Globus pallidus (tissue), 1 donor: Measurements from ENCODE around the gene IFIT2.
"Not testable (repeated sequence)": the region's sequence is repeated elsewhere in the genome, so short reads cannot be mapped to it uniquely, and the experiment has no call there.

Experiments
- DNase-seq: peaks from one replicate; pipeline ENCODE4 v3.0.0-alpha.2; 2015; ENCODE audit warnings: low spot score

IFIT2 gene

DNA sequence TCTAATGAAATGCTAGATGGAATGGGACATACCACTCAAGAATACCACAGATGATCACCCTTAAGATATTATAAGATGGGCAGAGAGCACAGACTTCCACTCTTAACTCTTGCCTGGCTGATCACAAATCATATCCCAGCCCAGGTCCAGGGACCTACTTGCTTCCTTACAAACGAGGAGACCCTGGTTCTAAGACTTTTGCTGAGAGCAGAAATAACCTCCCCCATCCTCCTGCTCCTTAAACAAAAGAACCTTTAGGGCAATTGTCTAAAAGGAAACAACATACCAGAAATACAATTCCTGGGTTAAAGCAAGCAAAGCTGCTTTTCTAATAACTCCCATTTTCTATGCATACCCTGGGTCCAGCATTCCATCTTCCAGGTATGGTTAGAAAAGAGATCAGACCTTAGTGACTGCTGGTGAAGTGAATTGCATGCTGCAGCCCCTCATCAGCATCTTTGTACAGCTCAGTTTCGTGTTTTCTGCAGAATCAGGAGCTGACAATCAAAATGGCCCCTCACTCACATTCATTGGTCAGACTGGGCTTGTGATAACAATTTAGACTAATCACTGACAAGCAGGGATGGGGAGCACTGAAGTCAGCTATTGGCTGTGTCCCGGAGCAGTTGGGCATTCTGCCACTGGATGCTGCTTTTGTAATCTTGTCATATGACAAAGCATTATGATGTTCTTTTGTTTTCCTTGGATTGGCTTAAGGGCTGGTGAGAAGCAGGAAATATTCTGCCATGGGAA lies 40.5 kb downstream of the IFIT2 start:
- DNase-seq, result peak; percentile 97

- DNase-seq, result peak; percentile 48
These were observed 41.4 kb downstream of the IFIT2 start for GRCh38 chr10:89343089-89343767.

GRCh38 chr10:89344156-89344555 lies 42.3 kb downstream of the IFIT2 start:
- DNase-seq, result no peak

DNA sequence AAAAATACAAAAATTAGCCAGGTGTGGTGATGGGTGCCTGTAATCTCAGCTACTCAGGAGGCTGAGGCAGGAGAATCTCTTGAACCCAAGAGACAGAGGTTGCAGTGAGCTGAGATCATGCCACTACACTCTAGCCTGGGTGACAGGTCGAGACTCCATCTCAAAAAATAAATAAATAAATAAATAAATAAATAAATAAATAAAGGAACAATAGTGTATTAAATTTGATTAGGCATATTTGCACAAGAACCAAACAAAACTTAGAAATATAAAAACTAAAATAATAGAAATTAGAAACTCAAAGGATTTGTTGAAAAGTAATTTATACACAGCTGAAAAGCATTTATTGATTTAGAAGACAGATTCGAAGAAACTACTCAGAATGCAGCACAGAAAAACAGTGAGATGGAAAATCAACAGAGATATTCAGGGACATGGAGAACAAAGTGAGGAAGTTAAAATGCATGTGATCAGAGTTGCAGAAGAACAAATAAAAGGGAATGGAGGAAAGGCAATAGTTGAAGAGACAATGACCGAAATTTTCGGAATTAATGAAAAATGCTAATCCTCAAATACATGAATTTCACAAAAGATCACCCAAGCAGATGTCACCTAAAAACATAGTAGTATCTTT lies 43.6 kb downstream of the IFIT2 start:
- DNase-seq, result no peak

DNA sequence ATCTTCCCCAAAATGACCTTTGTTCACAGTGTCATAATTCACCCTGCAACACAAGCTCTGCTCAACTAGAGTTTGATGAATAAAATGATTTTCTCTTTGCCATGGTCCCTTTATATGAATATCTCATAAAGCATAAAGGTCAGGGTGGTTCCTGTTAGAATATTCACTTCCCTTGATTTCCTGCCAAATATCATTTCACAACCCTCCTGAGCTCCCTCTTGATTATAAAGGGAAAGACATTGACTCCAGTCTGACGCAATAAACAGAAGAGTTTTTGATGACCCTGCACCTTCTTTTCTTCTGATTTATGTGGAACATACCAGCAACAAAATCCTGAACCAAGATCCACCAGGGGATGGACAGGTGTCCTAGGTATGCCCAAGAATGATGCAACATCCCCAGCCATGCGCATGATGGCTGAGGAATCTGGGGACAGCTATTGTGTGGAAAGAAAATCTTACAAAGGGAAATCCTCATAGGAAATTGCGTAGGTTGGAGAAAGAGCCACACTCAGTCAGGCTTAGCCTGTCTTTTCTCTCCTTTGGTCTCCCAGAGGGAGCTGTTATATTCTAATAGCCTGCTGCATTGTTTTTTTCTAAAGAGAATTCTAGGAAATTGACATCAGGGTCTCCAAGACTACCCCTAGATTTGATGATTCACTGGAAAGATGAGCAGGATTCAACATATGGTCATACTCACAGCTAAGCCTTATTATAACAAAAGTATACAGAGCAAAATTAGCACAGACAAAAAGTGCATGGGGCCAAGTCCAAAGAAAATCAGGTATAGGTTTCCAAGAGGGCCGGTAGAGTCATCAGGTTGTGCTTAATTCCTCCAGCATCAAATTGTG lies 44.8 kb downstream of the IFIT2 start:
- no peak for DNase-seq

DNA sequence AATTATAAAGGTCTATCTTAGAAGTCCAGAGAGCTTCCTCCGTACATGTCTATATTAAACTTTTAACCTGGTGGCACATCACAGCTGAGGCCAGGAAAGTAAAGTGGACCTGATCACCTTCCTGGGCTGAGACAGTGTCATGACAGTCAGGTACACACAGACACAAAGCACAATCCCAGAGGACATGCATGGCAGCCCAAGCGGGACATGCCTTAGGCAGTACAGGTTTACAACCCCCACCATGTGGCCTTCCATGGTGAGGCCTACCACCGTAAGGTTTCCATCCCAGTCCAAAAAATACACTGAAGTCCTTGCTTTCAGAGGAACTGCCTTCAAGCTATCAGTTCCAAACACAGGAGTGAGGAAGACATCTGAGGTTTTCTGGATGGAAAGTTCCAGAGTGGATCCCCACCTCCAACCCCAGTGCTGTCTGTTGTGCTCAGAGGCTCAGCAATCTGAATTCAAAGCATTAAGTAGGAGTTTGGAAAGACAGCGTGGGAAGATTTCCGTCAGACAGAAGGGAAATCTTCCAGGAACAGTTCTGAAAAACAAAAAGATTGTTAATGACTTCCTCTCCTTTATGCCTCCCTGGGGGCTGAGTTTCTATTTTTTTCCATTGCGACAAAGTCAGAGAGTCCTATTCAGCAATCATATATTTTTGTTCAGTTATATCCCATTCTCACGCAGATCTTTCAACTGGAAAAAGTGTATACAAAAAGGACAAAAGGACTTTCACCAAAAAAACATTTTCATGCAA lies 46.0 kb downstream of the IFIT2 start:
- DNase-seq, result no peak

DNA sequence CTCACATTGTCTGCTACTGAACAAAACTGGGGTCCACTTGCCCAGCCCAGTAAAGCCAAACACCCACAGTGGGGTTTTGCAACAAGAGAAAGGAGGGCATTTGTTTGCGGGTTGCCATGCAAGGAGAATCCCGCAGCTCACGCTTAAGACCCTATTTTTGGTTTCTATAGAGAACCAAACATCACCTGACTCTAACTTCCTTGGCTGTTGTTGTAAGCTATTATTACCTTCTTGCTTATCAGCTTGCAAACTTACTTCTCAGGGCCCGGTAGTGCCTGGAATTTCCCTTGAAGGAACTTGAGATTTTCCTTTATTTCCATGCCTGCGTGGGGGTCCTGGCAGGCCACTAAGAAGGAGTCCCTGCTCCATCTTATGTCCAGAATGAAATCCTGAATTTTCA lies 46.6 kb downstream of the IFIT2 start:
- no peak for DNase-seq

GRCh38 chr10:89348975-89349374 lies 47.1 kb downstream of the IFIT2 start:
- DNase-seq, result no peak

GRCh38 chr10:89350631-89351315 lies 48.9 kb downstream of the IFIT2 start:
- DNase-seq, result not testable (repeated sequence)

GRCh38 chr10:89351412-89351779 lies 49.5 kb downstream of the IFIT2 start:
- DNase-seq, result no peak

DNA sequence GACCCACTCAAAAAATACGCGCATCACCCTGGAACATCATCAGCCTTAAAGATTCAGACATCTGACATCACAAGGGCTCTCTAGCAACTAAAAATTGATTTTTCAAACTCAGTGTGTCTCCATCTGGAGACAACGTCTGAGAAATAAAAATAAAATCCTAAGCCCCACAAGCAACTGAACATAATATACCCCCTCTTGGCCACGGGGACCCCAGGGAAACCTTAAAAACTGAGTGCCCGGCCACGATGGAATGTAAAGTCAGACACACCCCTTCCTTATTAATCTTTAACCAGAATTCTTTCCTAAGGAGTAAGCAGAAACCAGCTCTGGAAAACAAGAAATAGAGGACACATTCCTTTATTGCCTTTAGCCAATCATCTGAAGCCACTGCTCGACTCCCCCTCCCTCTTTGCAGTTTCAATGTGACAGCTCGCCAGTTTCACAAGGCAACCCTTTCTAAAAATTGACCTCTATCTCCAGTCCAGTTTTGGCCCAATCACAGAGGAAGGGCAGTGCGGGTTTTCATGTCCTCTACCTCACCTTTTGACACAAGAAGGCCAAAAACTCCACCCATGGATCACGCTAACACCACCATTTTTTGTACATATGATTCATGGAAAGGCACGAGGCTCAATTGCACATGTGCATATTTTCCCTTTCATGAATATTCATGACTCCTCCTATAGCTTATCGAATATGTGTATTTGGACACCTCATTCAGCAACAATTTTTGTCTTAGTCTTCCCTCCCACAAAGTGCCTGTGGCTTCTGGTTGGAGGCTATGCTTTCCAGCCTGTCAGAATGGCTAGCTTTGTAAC lies 50.1 kb downstream of the IFIT2 start:
- DNase-seq, result no peak

DNA sequence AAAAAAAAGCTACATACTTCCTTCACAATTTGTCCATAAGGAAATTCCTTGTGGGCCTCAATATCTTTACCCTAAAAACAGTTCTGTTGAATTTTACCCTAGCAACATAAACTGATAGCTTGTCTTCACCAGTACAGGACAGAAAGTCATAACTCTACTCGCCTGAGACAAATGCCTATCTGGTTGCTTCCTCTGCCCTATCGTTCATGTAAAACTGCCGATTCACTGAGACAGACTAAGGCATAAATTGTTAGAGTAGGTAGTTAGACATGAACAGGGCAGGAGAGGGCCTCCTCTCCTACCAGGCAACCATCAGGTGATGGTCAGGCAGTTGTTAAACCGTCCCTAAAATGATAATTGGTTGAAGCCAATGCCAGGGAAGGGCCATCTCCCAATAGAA lies 51.0 kb downstream of the IFIT2 start:
- no peak for DNase-seq

GRCh38 chr10:89355394-89355931 lies 53.6 kb downstream of the IFIT2 start:
- DNase-seq, result no peak

DNA sequence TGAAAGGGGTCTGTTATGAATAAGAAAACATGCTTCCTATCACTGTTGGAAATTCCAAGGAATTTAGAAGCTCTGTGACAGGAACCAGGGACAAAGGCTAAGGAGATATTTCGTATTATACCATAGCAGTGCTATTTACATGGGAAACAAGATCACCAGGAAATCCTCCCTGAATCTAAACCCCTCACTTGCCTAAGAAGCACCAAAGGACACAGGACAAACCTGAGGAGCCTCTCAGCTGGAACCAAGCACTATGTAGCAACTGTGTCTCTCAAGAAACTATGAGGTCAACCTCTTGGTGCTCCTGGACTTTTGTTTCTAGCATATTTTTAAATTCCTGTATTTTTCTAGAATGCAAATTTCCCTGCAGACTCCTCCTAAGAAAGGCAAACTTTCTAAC lies 55.2 kb downstream of the IFIT2 start:
- DNase-seq, result no peak

DNA sequence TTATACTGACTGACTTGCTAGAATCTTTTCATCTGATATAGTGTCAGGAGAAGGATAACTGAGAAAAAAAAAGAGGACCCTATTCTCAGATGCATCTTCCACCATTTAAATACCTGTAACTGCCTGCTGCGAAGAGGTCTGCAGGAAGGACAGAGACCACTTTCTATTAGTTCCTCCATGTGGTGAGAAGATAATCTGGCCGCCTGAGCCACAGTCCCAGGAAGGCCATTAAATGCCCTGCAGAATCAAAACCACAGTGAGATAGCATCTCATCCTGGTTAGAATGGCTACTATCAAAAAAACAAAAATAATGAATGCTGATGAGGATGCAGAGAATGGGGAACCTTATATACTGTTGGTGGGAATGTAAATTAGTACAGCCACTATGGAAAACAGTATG lies 56.1 kb downstream of the IFIT2 start:
- no peak for DNase-seq
